ENCODE results near the gene NAALADL2. TPM values are rescaled to one million over a fixed set of nuclear protein-coding genes. Genes with fewer than 3 reads are reported as not detected.

The NAALADL2 gene
- polyA plus RNA-seq, 1 donor from 2014 or later, result 1.6 TPM

DNA sequence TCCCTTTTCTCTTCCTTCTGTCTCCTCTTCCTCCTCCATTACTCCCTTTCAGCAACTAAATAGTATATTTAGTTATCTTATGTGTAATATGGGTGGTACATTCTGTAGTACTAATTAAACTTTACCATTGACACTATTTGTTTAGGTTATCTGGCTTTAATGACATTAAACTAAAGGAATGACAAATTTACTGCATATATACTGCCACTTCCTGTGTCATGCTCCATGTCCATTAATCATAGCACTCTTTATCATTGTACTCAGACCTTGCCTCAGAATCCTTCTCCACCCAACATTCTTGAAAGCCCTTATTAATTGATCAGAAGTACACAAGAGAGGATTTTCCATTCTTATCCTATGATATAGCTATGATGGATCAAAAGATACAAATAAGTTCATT, 244.2 kb downstream of the NAALADL2 start:
- Histone ChIP-seq H3K27ac (ENCODE audit: low read length) (no peak overlapping the region), H3K9ac (ENCODE audit: low read length) (no peak overlapping the region), H3K9me3 (ENCODE audit: low read length) (no peaks in the 10 kb centered on the region), H3K36me3 (ENCODE audit: insufficient read depth, low read length) (no peaks in the 10 kb centered on the region), H4K20me1 (ENCODE audit: insufficient read depth) (no peaks in the 10 kb centered on the region), H3K4me3 (ENCODE audit: low read length) (no peak overlapping the region), H2AFZ (ENCODE audit: low read depth, low read length) (no peak overlapping the region), H3K27me3 (ENCODE audit: insufficient read depth, low read depth, low read length) (no peaks in the 10 kb centered on the region), H3F3A (ENCODE audit: insufficient read depth, low read length, poor library complexity, severe bottlenecking) (no peaks in the 10 kb centered on the region), H3K9me2 (ENCODE audit: insufficient read depth, low read length) (no peaks in the 10 kb centered on the region), H3K79me2 (replicated peaks; ENCODE audit: insufficient read depth, low read length) (no peaks in the 10 kb centered on the region), H3K4me2 (ENCODE audit: low read length) (no peak overlapping the region)
- TF ChIP-seq POLR2AphosphoS5 (IDR thresholded peaks at IDR 0.05), result no peak

DNA sequence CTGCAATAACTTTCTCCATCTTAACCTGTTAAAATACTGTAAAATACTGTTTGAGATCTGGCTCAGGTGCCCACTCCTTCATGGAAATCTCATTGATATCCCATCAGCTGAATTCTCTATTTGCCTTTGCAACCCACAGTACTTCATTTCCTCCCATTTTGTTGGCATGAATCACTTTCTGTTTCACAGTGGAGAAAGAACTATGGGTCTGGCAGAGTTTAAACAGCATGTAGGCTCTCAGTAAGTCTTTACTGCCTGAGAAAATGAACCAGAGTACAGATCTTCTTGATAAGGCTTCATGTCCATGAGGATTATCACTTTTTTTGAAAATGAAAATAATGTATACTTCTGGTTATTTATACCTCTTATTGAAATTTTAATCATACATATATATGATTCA, 245.9 kb downstream of the NAALADL2 start:
- H4K20me1 ChIP-seq (ENCODE audit: insufficient read depth), result no peaks in the 10 kb centered on the region
- H3K4me3 ChIP-seq (ENCODE audit: low read length), result no peak overlapping the region

DNA sequence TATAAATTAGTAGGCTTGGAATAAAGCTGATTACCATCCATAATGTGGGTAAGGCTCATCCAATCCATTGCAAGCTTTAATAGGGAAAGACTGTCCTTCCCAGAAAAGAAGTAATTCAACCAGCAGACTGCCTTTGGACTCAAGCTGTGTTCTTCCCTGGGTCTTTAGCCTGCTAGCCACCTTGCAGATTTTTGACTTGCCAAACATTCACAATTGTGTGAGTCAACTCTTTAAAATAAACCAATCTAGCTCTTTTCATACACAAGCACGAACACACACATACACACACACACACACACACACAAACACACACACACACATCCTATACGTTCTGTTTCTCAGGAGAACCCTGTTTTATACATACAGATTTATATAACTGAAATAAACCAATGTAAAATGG, 248.1 kb downstream of the NAALADL2 start:
- Histone ChIP-seq H3K27ac (ENCODE audit: low read length) (no peak overlapping the region), H4K20me1 (ENCODE audit: insufficient read depth) (no peaks in the 10 kb centered on the region)
- TF ChIP-seq, protein P1, sequence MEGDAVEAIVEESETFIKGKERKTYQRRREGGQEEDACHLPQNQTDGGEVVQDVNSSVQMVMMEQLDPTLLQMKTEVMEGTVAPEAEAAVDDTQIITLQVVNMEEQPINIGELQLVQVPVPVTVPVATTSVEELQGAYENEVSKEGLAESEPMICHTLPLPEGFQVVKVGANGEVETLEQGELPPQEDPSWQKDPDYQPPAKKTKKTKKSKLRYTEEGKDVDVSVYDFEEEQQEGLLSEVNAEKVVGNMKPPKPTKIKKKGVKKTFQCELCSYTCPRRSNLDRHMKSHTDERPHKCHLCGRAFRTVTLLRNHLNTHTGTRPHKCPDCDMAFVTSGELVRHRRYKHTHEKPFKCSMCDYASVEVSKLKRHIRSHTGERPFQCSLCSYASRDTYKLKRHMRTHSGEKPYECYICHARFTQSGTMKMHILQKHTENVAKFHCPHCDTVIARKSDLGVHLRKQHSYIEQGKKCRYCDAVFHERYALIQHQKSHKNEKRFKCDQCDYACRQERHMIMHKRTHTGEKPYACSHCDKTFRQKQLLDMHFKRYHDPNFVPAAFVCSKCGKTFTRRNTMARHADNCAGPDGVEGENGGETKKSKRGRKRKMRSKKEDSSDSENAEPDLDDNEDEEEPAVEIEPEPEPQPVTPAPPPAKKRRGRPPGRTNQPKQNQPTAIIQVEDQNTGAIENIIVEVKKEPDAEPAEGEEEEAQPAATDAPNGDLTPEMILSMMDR (IDR thresholded peaks at IDR 0.05; ENCODE audit: poor library complexity, severe bottlenecking), result no peak
- TF ChIP-seq RAD21 (conservative IDR thresholded peaks at IDR 0.05), result no peak
- TF ChIP-seq POLR2AphosphoS5 (IDR thresholded peaks at IDR 0.05), result no peak
- no peak for TF ChIP-seq SMC3 (conservative IDR thresholded peaks at IDR 0.05; ENCODE audit: poor library complexity)
- no peak for TF ChIP-seq MXI1 (conservative IDR thresholded peaks at IDR 0.05; ENCODE audit: poor library complexity, severe bottlenecking)
- TF ChIP-seq EP300 (conservative IDR thresholded peaks at IDR 0.05; ENCODE audit: poor library complexity, severe bottlenecking), result no peak

More for the DNA sequence above, 245.9 kb downstream of the NAALADL2 start:
- Histone ChIP-seq H3K4me2 (ENCODE audit: low read length) (no peak overlapping the region), H3K36me3 (ENCODE audit: insufficient read depth, low read length) (no peaks in the 10 kb centered on the region), H3K9ac (ENCODE audit: low read length) (no peak overlapping the region), H3F3A (ENCODE audit: insufficient read depth, low read length, poor library complexity, severe bottlenecking) (no peaks in the 10 kb centered on the region), H3K9me2 (ENCODE audit: insufficient read depth, low read length) (no peaks in the 10 kb centered on the region), H3K9me3 (ENCODE audit: low read length) (no peaks in the 10 kb centered on the region), H3K79me2 (replicated peaks; ENCODE audit: insufficient read depth, low read length) (no peaks in the 10 kb centered on the region), H3K27me3 (ENCODE audit: insufficient read depth, low read depth, low read length) (no peaks in the 10 kb centered on the region), H3K27ac (ENCODE audit: low read length) (no peak overlapping the region), H2AFZ (ENCODE audit: low read depth, low read length) (no peak overlapping the region)
- TF ChIP-seq POLR2AphosphoS5 (IDR thresholded peaks at IDR 0.05), result no peak
- TF ChIP-seq, protein P1 (IDR thresholded peaks at IDR 0.05; ENCODE audit: poor library complexity, severe bottlenecking), result no peak
- no peak for TF ChIP-seq RAD21 (conservative IDR thresholded peaks at IDR 0.05)
- TF ChIP-seq, protein P2, sequence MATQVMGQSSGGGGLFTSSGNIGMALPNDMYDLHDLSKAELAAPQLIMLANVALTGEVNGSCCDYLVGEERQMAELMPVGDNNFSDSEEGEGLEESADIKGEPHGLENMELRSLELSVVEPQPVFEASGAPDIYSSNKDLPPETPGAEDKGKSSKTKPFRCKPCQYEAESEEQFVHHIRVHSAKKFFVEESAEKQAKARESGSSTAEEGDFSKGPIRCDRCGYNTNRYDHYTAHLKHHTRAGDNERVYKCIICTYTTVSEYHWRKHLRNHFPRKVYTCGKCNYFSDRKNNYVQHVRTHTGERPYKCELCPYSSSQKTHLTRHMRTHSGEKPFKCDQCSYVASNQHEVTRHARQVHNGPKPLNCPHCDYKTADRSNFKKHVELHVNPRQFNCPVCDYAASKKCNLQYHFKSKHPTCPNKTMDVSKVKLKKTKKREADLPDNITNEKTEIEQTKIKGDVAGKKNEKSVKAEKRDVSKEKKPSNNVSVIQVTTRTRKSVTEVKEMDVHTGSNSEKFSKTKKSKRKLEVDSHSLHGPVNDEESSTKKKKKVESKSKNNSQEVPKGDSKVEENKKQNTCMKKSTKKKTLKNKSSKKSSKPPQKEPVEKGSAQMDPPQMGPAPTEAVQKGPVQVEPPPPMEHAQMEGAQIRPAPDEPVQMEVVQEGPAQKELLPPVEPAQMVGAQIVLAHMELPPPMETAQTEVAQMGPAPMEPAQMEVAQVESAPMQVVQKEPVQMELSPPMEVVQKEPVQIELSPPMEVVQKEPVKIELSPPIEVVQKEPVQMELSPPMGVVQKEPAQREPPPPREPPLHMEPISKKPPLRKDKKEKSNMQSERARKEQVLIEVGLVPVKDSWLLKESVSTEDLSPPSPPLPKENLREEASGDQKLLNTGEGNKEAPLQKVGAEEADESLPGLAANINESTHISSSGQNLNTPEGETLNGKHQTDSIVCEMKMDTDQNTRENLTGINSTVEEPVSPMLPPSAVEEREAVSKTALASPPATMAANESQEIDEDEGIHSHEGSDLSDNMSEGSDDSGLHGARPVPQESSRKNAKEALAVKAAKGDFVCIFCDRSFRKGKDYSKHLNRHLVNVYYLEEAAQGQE (IDR thresholded peaks at IDR 0.05; ENCODE audit: borderline replicate concordance), result no peak
- TF ChIP-seq EZH2 (IDR thresholded peaks at IDR 0.05; ENCODE audit: borderline replicate concordance, insufficient read depth, low read length, poor library complexity, severe bottlenecking), result no peak
- TF ChIP-seq TAF1 (IDR thresholded peaks at IDR 0.05; ENCODE audit: low read depth), result no peak
- TF ChIP-seq MXI1 (conservative IDR thresholded peaks at IDR 0.05; ENCODE audit: poor library complexity, severe bottlenecking), result no peak
- no peak for TF ChIP-seq SMC3 (conservative IDR thresholded peaks at IDR 0.05; ENCODE audit: poor library complexity)
- TF ChIP-seq EP300 (conservative IDR thresholded peaks at IDR 0.05; ENCODE audit: poor library complexity, severe bottlenecking), result no peak

More for the DNA sequence above, 248.1 kb downstream of the NAALADL2 start:
- Histone ChIP-seq H3K4me2 (ENCODE audit: low read length) (no peak overlapping the region), H3K79me2 (replicated peaks; ENCODE audit: insufficient read depth, low read length) (no peaks in the 10 kb centered on the region), H3K9me3 (ENCODE audit: low read length) (no peaks in the 10 kb centered on the region), H3K27me3 (ENCODE audit: insufficient read depth, low read depth, low read length) (no peaks in the 10 kb centered on the region), H3K9ac (ENCODE audit: low read length) (no peak overlapping the region), H3F3A (ENCODE audit: insufficient read depth, low read length, poor library complexity, severe bottlenecking) (no peaks in the 10 kb centered on the region), H3K9me2 (ENCODE audit: insufficient read depth, low read length) (no peaks in the 10 kb centered on the region), H2AFZ (ENCODE audit: low read depth, low read length) (no peak overlapping the region), H3K36me3 (ENCODE audit: insufficient read depth, low read length) (no peaks in the 10 kb centered on the region), H3K4me3 (ENCODE audit: low read length) (no peak overlapping the region)
